Epidermal melanocyte (primary cell): ENCODE measurements around the gene COL6A5.
"Not testable (repeated sequence)": the region's sequence is repeated elsewhere in the genome, so short reads cannot be mapped to it uniquely, and the experiment has no call there.

Experiments
- DNase-seq: peaks from one replicate; pipeline ENCODE4 v3.0.0; 2011; ENCODE audit warnings: low spot score; ENCODE audit not compliant: insufficient read length

The COL6A5 gene

DNA sequence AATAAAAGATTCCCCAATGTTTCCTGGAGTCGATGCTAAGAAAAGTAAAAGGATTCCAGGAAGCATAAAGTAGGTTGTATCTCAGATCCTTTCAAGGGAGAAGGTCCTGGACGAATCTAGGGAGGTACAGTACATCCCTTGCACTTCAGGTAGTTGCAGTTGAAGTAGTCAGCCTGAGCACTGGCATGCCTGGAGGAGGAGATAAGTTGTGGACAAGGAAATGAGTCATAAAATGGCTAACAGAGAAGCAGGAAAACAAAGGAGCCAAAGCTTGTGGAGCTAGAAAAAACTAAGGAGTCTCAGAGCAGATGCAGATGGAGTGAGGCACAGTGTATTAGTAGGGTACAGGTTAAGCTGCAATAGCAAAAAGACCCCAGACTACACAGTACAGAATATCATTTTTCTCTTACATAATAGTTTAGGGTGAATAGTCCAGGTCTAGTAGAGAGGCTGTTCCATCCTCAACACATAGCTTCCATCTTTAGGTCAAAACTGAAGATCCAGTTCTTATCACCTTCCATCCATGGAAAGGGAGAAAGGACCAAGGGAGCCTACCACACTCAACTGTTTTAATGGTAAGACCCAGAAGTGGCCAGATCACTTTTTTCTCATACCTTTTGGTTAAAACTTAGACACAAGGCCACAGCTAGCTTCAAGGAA is 41.3 kb downstream of the COL6A5 start:
- DNase-seq: no peak

DNA sequence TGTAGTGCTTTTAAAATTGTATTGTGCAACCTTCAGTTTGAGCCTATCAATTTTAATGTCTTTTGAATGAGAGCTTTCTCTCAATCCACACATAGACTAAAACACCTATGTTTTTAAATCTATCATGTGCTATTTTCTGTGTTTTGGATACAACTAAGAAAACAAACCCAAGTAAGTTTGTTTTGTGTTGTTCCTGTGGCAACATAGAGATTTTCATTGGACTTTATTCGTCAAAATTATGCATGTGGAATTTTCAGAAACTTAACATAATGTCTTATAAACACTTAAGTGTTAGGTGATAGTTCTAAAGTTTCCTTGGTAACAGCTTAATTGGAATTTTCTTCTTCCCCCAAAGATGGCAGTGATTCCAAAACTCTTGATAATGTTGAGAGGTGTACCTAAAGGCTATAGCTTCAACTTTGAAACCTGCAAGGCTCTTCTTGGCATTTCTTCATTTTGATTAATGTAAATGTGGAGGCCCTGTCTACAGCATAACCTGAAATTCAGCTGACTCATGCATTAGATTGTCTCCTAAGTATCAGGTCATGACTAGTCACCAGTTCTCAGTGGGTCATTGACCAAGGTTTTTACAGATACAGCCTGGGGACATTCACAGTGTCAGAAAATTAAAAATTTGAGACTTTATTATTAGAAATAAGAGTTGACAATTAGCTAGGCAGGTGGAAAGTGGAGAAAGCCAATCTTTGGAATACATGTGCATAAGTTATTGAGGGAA is 44.4 kb downstream of the COL6A5 start:
- DNase-seq: no peak

DNA sequence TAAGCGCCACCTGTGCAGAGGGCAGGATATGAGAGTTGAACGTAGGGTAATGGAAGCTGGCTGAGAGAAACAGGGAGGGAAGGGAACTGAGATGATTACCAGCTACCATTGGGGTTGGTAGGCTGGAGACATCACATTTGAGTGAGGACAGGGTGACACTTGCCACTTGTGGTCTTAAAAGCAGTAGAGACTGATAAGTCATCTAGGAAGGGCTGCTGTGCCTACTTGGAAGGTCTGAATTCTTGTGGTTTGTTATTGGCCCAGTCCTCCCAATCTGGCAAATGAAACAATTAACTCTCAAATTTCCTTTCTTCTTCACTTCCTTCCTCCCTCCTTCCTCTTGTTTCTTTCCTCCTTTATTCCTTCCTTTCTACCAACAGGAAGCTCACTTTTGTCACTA is 46.8 kb downstream of the COL6A5 start:
- no peak for DNase-seq

DNA sequence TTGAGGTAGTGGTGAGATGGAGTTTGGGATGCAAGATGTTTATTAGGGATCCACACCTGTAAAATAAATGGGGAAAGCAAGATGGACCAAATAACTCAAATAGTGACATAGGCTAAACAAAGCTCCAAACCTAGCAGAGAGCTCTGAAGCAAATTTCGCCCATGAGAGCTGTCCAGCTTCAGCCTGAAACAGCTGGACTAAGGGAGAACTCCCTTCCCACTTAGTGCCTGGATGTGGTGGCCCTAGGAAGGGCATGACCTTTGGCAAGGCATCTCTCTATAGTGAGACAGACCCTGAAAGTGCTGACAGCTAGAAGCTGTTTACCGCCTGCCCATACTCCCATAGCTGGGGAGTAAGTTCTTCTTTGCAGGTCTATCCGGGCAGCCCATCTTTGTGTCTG is 48.1 kb downstream of the COL6A5 start:
- DNase-seq: no peak

DNA sequence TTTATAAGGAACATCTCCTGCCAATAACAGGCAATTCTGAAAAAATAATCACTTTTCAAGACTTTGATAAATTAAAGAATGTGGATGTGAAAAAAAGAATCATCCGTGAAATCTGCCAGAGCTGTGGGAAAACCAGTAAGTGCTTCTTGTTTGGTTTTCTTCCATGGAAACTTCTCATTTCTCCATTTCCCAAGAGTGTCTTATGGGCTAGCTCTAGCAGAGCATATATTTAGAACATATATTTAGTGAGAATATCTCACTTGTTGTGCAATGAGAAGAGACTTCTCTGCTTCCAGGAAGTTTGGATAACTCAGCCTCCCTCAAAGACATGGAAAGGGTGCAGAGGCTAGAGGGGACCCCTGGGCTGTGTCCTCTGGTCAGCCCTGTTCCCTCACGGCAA is 49.9 kb downstream of the COL6A5 start:
- no peak for DNase-seq

- DNase-seq: no peak
Measured at GRCh38 chr3:130395916-130396315, 50.4 kb downstream of the COL6A5 start.

DNA sequence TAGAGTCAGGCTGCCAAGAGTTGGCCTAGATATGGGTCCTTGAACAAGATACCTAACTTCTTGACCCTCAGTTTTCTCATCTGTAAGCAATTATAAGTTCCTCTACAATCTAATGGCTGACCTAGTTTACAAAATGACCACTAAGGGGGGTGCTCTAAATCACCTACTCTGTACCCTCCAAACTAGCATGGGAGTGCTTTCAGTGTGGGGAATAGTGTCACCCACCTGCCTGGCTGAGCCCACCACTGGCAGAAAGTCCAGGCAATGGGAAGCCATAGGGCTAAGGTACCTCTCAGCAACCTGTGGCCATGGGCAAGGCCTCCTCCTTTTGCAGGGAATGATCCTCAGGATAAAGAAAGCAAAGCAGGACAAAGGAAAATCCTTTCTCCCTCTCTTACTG is 58.9 kb downstream of the COL6A5 start:
- no peak for DNase-seq

- DNase-seq: no peak
Measured at GRCh38 chr3:130405956-130406355, 60.5 kb downstream of the COL6A5 start.

- not testable (repeated sequence) for DNase-seq
Measured at GRCh38 chr3:130408253-130408652, 62.8 kb downstream of the COL6A5 start.

- no peak for DNase-seq
Measured at GRCh38 chr3:130411320-130411719, 65.8 kb downstream of the COL6A5 start.

GRCh38 chr3:130412991-130413560 is 67.6 kb downstream of the COL6A5 start:
- DNase-seq: no peak

DNA sequence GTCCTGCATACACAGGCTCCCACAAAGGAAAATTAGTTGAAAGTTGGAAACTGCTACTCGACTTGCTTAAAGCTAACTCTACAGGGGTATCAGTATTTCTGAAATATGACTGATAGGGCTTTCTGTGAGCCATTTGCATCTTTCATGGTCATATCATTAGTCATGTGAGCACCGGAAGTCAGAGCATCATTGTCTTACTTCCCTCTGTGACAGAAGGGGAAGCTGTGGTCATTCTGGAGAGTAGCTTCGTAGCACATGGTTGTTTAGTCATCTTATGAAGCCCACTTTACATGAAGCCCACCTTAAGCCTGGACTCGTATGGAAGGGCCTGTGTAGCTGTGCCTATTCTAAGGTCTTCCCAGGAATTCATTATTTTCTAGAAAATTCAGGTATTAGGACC is 69.0 kb downstream of the COL6A5 start:
- DNase-seq: no peak

GRCh38 chr3:130420466-130420865 is 75.0 kb downstream of the COL6A5 start:
- DNase-seq: no peak

DNA sequence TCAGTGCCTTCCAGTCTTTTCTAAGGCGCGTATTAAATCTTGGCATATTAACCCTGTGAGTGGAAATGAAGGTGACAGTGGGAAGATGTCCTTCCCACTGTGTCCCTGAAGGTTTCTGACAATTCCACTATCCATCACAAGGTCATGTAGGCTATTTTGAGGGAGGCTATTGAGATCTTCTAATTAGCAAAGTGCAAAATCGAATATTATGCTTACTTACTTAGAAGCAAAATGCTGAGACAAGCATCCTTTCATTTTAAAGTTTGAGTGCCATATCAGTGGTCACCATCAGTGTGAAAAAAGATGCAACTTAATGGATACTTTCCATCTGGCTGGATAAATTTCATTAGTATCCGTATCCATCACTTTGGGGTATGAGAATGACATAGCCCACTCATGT is 77.6 kb downstream of the COL6A5 start:
- DNase-seq: no peak

- DNase-seq: no peak
Measured at GRCh38 chr3:130424837-130425236, 79.4 kb downstream of the COL6A5 start.

GRCh38 chr3:130425484-130425883 is 80.0 kb downstream of the COL6A5 start:
- no peak for DNase-seq

- DNase-seq: no peak
Measured at GRCh38 chr3:130426206-130426605, 80.7 kb downstream of the COL6A5 start.

- no peak for DNase-seq
Measured at GRCh38 chr3:130428871-130429712, 83.6 kb downstream of the COL6A5 start.

- DNase-seq: no peak
Measured at GRCh38 chr3:130429713-130430023, 84.2 kb downstream of the COL6A5 start.

DNA sequence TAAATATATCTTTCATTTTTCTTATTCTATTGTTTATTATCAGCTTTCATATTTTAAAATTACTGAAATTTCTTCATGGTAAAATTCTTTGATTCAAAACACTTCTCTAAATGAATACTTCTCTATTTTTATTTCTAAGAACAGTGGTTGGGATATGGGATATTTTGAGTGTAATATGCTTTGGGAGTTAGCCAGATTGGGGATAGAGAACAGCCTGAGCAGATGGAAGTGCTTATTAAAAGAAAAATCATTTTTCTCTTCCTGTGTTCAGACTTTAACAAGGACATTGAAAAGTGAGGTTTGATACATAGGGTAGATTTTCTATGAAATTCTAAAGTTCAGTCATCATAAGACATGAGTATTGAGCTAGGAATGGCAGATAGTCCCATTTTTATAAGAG is 84.8 kb downstream of the COL6A5 start:
- DNase-seq: no peak

GRCh38 chr3:130432086-130432485 is 86.6 kb downstream of the COL6A5 start:
- not testable (repeated sequence) for DNase-seq

- no peak for DNase-seq
Measured at GRCh38 chr3:130433306-130433705, 87.8 kb downstream of the COL6A5 start.
